Uterus (tissue), 4 donors: Measurements from ENCODE around the gene GSE1. TPM values are rescaled to one million over a fixed set of nuclear protein-coding genes. Genes with fewer than 3 reads are reported as not detected.

Experiments
- DNase-seq, 2 donors: peaks; one replicate each; pipeline ENCODE4 v3.0.0-alpha.2; 2019 to 2020
- H3K27ac ChIP-seq, 2 donors: fragments of 200-600 bp; sonication (generic); 1 replicate in 1 of 2; 2 replicates in 1 of 2; pipeline ENCODE4 v1.5.1; 2016 to 2018
- H3K27me3 ChIP-seq, 2 donors: fragments of 200-600 bp; sonication (generic); one replicate each; pipeline ENCODE4 v1.5.1; 2018 to 2019; ENCODE audit warnings: control low read depth in 1 of 2
- H3K36me3 ChIP-seq, 2 donors: fragments of 200-600 bp; sonication (generic); one replicate each; pipeline ENCODE4 v1.5.1; 2019; ENCODE audit warnings: control low read depth in 1 of 2
- H3K4me1 ChIP-seq, 2 donors: fragments of 200-600 bp; sonication (generic); one replicate each; pipeline ENCODE4 v1.5.1; 2018 to 2019; ENCODE audit warnings: control low read depth in 1 of 2
- H3K4me3 ChIP-seq, 2 donors: fragments of 200-600 bp; sonication (generic); 1 replicate in 1 of 2; 2 replicates in 1 of 2; pipeline ENCODE4 v1.5.1; 2018 to 2019; ENCODE audit warnings: mild to moderate bottlenecking in 1 of 2
- H3K9me3 ChIP-seq, 2 donors: fragments of 200-600 bp; sonication (generic); one replicate each; pipeline ENCODE4 v1.5.1; 2019; ENCODE audit warnings: control low read depth in 1 of 2
- POLR2A ChIP-seq, 2 donors: fragments of 450-650 bp; IDR thresholded peaks; one replicate each; pipeline ENCODE4 v1.6.1; 2016; ENCODE audit warnings: antibody characterized with exemption in 2 of 2, mild to moderate bottlenecking in 1 of 2, moderate library complexity in 1 of 2
- intact Hi-C: fragments of 100-400 bp; cut with DNase I; formaldehyde crosslinking; loops from one replicate; pipeline ENCODE4 v1.15.1; 2023; ENCODE audit warnings: low total_unique reads
- total RNA-seq, 4 donors: library from RNA; depleted of rRNA in 3 of 4; stranded (reverse); fragments of >200 nt in 3 of 4; gene quantifications; one replicate each; pipeline versions ENCODE4 v1.1.0 to v1.2.4, GENCODE V29; 2014 to 2023
- TF ChIP-seq, protein P1 (sequence below), 4 experiments: fragments of 200-600 bp in 2 of 4; fragments of 450-650 bp in 2 of 4; sonication (generic) in 2 of 4; IDR thresholded peaks; one replicate each; pipeline ENCODE4 v1.5.1; 2016 to 2019; ENCODE audit warnings: antibody characterized with exemption in 4 of 4, mild to moderate bottlenecking in 2 of 4, moderate library complexity in 1 of 4
- donor health status: DM: yes; HTN: yes; CAD: no.

Gene GSE1
- total RNA-seq, 4 donors from 2014 or later = 32.6 to 128 (median 73.9) TPM

DNA sequence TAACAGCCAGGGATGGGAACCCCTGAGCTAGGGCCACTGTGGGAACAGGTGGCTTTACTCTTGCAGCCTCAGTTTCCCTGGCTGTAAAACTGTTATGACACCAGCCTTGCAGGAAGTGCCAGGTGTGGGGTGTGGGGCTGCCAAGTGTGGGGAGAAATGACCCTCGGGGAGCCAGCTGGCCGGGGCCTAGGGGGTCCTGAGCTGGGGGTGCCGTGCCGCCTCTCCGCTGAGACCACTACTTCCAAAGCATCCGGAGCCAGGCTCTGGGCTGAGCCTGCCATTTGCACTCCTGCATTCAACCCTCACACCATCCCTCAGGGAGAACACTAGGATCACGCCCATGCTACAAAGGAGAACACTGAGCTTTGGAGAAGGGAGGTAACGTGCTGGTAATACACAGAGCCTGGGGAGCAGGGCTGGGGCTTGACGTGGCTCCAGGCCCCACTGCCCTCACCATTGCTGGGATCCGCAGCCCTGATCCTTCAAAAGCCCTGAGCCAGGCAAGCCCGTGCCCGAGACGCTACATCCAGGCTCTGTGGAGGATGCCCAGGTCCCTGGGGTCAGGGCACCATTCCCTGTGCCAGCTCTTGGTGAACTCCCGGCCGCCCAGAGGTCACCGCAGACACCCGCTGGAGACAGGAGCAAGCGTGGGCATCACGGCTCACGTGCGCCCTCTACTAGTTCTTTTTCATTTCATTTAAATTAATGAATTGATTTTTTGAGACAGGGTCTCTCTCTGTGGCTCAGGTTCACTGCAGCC is 104.5 kb downstream of the GSE1 start:
- no peak overlapping the region for H3K27ac ChIP-seq
- H3K27me3 ChIP-seq = no peaks in the 10 kb centered on the region

DNA sequence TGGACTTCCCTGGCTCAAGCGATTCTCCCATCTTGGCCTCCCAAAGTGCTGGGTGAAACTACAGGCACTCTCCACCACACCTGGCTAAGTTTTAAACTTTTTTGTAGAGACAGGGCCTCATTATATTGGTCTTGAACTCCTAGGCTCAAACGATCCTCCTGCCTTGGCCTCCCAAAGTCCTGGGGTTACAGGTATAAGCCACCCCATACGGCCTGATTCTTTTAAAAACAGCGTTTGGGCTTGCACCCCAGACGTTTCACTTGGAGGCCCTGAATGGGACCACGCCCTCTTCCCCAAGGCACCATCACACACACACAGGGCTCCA is 105.0 kb downstream of the GSE1 start:
- no peak for TF ChIP-seq POLR2A (IDR thresholded peaks at IDR 0.05)
- TF ChIP-seq, protein P1, sequence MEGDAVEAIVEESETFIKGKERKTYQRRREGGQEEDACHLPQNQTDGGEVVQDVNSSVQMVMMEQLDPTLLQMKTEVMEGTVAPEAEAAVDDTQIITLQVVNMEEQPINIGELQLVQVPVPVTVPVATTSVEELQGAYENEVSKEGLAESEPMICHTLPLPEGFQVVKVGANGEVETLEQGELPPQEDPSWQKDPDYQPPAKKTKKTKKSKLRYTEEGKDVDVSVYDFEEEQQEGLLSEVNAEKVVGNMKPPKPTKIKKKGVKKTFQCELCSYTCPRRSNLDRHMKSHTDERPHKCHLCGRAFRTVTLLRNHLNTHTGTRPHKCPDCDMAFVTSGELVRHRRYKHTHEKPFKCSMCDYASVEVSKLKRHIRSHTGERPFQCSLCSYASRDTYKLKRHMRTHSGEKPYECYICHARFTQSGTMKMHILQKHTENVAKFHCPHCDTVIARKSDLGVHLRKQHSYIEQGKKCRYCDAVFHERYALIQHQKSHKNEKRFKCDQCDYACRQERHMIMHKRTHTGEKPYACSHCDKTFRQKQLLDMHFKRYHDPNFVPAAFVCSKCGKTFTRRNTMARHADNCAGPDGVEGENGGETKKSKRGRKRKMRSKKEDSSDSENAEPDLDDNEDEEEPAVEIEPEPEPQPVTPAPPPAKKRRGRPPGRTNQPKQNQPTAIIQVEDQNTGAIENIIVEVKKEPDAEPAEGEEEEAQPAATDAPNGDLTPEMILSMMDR (IDR thresholded peaks at IDR 0.05) = peak in 1 of 4 experiments; percentile 11
- H3K27ac ChIP-seq = no peak overlapping the region
- DNase-seq = no peak
- no peaks in the 10 kb centered on the region for H3K36me3 ChIP-seq
- H3K4me1 ChIP-seq = no peaks in the 10 kb centered on the region
- intact Hi-C loops = loop anchor here (10.0 kb wide), 1 partner anchor 443 kb away; no protein-coding TSS in a partner anchor
- H3K9me3 ChIP-seq = no peaks in the 10 kb centered on the region
- no peak overlapping the region for H3K4me3 ChIP-seq
- no peaks in the 10 kb centered on the region for H3K27me3 ChIP-seq

More for the DNA sequence above, 104.5 kb downstream of the GSE1 start:
- Histone ChIP-seq H3K36me3 (no peaks in the 10 kb centered on the region), H3K4me1 (no peaks in the 10 kb centered on the region), H3K9me3 (no peaks in the 10 kb centered on the region), H3K4me3 (no peak overlapping the region)
- TF ChIP-seq, protein P1 (IDR thresholded peaks at IDR 0.05) = peak; percentile 58 to 75 (median 70)
- no peak for TF ChIP-seq POLR2A (IDR thresholded peaks at IDR 0.05)
- intact Hi-C loops = loop anchor here (10.0 kb wide), 1 partner anchor 443 kb away; no protein-coding TSS in a partner anchor
- DNase-seq = peak; percentile 51 to 66

DNA sequence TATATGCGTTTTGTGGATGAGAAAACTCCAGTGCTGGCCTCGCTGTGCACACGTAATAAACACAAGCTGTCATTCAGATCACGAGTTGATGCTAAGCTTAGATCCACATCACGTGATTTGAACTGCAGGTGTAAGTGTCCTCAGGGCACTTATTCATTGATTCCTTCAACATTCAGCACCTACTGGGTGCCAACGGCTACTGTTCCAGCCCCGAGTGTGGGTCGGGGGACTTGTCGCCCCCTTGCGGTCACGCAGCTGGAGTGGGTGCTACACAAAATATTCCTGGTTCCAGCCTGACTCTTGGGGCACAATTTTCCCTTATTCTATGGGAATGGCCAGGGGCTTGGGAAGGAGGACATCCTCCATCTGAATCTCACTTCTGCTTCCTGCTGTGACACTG is 105.6 kb downstream of the GSE1 start:
- no peak overlapping the region for H3K4me3 ChIP-seq
- H3K9me3 ChIP-seq = no peaks in the 10 kb centered on the region
- no peak overlapping the region for H3K27ac ChIP-seq
- no peaks in the 10 kb centered on the region for H3K27me3 ChIP-seq
- no peaks in the 10 kb centered on the region for H3K4me1 ChIP-seq
- DNase-seq = no peak
- H3K36me3 ChIP-seq = no peaks in the 10 kb centered on the region
- TF ChIP-seq, protein P1 (IDR thresholded peaks at IDR 0.05) = peak in 1 of 4 experiments; percentile 14
- no peak for TF ChIP-seq POLR2A (IDR thresholded peaks at IDR 0.05)
- intact Hi-C loops = loop anchor here (10.0 kb wide), 1 partner anchor 444 kb away; no protein-coding TSS in a partner anchor

DNA sequence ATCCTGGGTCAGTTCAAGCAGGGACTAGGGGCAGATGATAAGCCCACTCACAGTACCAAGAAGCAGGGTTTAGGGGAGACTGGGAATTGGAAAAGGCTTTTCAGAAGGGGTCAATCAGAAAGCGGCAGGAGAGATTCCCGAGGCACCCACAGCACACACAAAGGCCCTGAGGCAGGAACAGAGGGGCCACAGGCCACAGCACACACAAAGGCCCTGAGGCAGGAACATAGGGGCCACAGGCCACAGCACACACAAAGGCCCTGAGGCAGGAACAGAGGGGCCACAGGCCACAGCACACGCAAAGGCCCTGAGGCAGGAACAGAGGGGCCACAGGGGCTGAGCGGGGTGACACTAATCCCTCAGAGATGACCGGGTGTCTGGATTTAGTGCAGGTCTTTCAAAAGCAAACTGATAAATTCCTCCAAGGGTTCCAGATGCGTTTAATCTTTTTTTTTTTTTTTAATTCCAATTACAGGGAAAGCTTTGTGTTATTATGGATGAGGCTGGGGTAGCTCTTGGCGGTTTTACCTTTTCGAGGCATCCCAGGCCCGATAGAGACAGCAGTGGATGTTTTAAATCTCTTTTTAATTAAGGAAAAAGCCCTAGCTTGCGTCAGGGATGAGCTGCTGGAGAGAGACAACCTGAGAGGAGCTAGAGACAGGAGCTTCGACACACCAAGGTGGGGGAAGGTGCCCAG is 106.6 kb downstream of the GSE1 start:
- DNase-seq = no peak
- H3K27me3 ChIP-seq = no peaks in the 10 kb centered on the region
- H3K27ac ChIP-seq = no peak overlapping the region
- H3K4me1 ChIP-seq = no peaks in the 10 kb centered on the region
- intact Hi-C loops = loop anchor here (10.0 kb wide), 1 partner anchor 445 kb away; no protein-coding TSS in a partner anchor
- no peaks in the 10 kb centered on the region for H3K36me3 ChIP-seq
- no peak for TF ChIP-seq POLR2A (IDR thresholded peaks at IDR 0.05)
- TF ChIP-seq, protein P1 (IDR thresholded peaks at IDR 0.05) = no peak
- H3K4me3 ChIP-seq = no peak overlapping the region
- no peaks in the 10 kb centered on the region for H3K9me3 ChIP-seq

DNA sequence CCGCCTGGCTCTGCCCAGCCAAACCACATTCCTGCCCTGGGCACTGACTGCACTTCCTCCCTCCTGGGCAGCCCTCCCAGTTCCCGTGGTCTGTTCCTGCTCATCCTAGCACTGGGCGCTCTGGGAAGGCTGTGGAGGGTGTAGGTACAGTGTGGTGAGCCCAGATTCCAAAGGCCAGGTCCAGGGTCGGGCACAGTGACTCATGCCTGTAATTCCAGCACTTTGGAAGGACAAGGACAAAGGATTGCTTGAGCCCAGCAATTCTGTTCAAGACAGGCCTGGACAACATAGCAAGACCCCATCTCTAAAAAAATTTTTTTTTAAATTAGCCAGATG is 107.1 kb downstream of the GSE1 start:
- Histone ChIP-seq H3K9me3 (no peaks in the 10 kb centered on the region), H3K27ac (no peak overlapping the region), H3K36me3 (no peaks in the 10 kb centered on the region), H3K27me3 (no peaks in the 10 kb centered on the region), H3K4me1 (no peaks in the 10 kb centered on the region), H3K4me3 (no peak overlapping the region)
- TF ChIP-seq, protein P1 (IDR thresholded peaks at IDR 0.05) = no peak
- no peak for TF ChIP-seq POLR2A (IDR thresholded peaks at IDR 0.05)
- DNase-seq = no peak
- intact Hi-C loops = no loop called here
